Osteoblast (primary cell): ENCODE measurements around the gene SLC9A9. TPM values are rescaled to one million over a fixed set of nuclear protein-coding genes. Genes with fewer than 3 reads are reported as not detected.
"Not testable (repeated sequence)": the region's sequence is repeated elsewhere in the genome, so short reads cannot be mapped to it uniquely, and the experiment has no call there.

Source experiments
- DNase-seq: peaks from one replicate; pipeline ENCODE4 v3.0.0; 2011; ENCODE audit warnings: low spot score, mixed read lengths; ENCODE audit not compliant: insufficient read length; ENCODE audit errors: missing footprints
- H2AFZ ChIP-seq: 2 replicates; pipeline ENCODE4 v1.6.0; 2011; ENCODE audit warnings: mild to moderate bottlenecking, low read length
- H3K27ac ChIP-seq: 2 replicates; pipeline ENCODE4 v1.5.1; 2011; ENCODE audit warnings: mild to moderate bottlenecking, low read depth, low read length, moderate library complexity
- H3K27me3 ChIP-seq: 2 replicates; pipeline ENCODE4 v1.6.0; 2012; ENCODE audit warnings: mild to moderate bottlenecking, control low read depth, inconsistent platforms, low read length, moderate library complexity; ENCODE audit not compliant: insufficient read depth
- H3K36me3 ChIP-seq: 2 replicates; pipeline ENCODE4 v1.5.1; 2011; ENCODE audit warnings: mild to moderate bottlenecking, low read length, control low read depth, moderate library complexity; ENCODE audit not compliant: insufficient read depth
- H3K4me1 ChIP-seq: 2 replicates; pipeline ENCODE4 v1.5.1; 2011; ENCODE audit warnings: mild to moderate bottlenecking, low read length, control low read depth, moderate library complexity; ENCODE audit not compliant: insufficient read depth
- H3K4me2 ChIP-seq: 2 replicates; pipeline ENCODE4 v1.6.0; 2011; ENCODE audit warnings: mild to moderate bottlenecking, low read length; ENCODE audit not compliant: insufficient read depth
- H3K4me3 ChIP-seq: fragments of 200-600 bp; sonication (generic); 3 replicates; pipeline ENCODE4 v1.5.1; 2012; ENCODE audit warnings: mild to moderate bottlenecking, low read length, inconsistent platforms; ENCODE audit not compliant: insufficient read depth
- H3K79me2 ChIP-seq: 2 replicates; pipeline ENCODE4 v1.6.0; 2012; ENCODE audit warnings: mild to moderate bottlenecking, low read length, control low read depth, inconsistent platforms; ENCODE audit not compliant: insufficient read depth
- H3K9me3 ChIP-seq: 2 replicates; pipeline ENCODE4 v1.5.1; 2011; ENCODE audit warnings: low read depth, low read length, control low read depth
- H4K20me1 ChIP-seq: 2 replicates; pipeline ENCODE4 v1.6.0; 2012; ENCODE audit warnings: mild to moderate bottlenecking, low read length, control low read depth; ENCODE audit not compliant: insufficient read depth
- CTCF ChIP-seq: IDR thresholded peaks from 2 replicates; pipeline ENCODE4 v1.5.1; 2011; ENCODE audit warnings: mild to moderate bottlenecking, low read depth, low read length, moderate library complexity; ENCODE audit errors: extremely low read depth
- total RNA-seq: library from RNA; depleted of rRNA; stranded (reverse); fragments of >200 nt; gene quantifications from 2 replicates; pipeline ENCODE4 v1.2.3, GENCODE V29; 2012

The SLC9A9 gene
- total RNA-seq, 1 donor: 6.5 TPM

- no peaks in the 10 kb centered on the region for H3K79me2 ChIP-seq
- no peak overlapping the region for H3K4me2 ChIP-seq
- no peak overlapping the region for H3K27ac ChIP-seq
- no peak for TF ChIP-seq CTCF
- no peaks in the 10 kb centered on the region for H3K36me3 ChIP-seq
- H4K20me1 ChIP-seq: no peaks in the 10 kb centered on the region
- H3K4me3 ChIP-seq: no peak overlapping the region
- no peak for DNase-seq
- no peak overlapping the region for H2AFZ ChIP-seq
- H3K9me3 ChIP-seq: no peaks in the 10 kb centered on the region
- no peaks in the 10 kb centered on the region for H3K4me1 ChIP-seq
- H3K27me3 ChIP-seq: no peaks in the 10 kb centered on the region
Measured at GRCh38 chr3:143883151-143883550, 34.9 kb upstream of the SLC9A9 start.

- Histone ChIP-seq H3K79me2 (no peaks in the 10 kb centered on the region), H3K4me2 (no peak overlapping the region), H3K27me3 (no peaks in the 10 kb centered on the region), H2AFZ (no peak overlapping the region), H3K4me1 (no peaks in the 10 kb centered on the region), H4K20me1 (no peaks in the 10 kb centered on the region), H3K27ac (no peak overlapping the region), H3K9me3 (no peaks in the 10 kb centered on the region), H3K4me3 (no peak overlapping the region), H3K36me3 (no peaks in the 10 kb centered on the region)
- no peak for DNase-seq
- TF ChIP-seq CTCF: no peak
Measured at GRCh38 chr3:143881095-143881494, 32.8 kb upstream of the SLC9A9 start.

GRCh38 chr3:143875546-143875945 is 27.3 kb upstream of the SLC9A9 start:
- H3K9me3 ChIP-seq: no peaks in the 10 kb centered on the region
- DNase-seq: no peak
- no peak overlapping the region for H3K4me2 ChIP-seq

DNA sequence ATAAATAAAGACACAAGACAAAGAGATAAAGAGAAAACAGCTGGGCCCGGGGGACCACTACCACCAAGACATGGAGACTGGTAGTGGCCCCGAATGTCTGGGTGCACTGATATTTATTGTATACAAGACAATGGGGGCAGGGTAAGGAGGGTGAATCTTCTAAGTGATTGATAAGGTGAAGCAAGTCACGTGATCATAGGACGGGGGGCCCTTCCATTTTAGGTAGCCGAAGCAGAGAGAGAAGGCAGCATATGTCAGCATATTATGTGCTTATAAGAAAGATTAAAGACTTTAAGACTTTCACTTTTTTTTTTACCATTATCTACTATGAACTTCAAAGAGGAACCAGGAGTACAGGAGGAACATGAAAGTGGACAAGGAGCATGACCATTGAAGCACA is 25.3 kb upstream of the SLC9A9 start:
- not testable (repeated sequence) for H3K36me3 ChIP-seq, H3K27me3 ChIP-seq, H3K9me3 ChIP-seq, DNase-seq, H3K27ac ChIP-seq, H2AFZ ChIP-seq, H3K4me2 ChIP-seq, H4K20me1 ChIP-seq, H3K79me2 ChIP-seq, H3K4me3 ChIP-seq, H3K4me1 ChIP-seq

More at GRCh38 chr3:143875546-143875945, 27.3 kb upstream of the SLC9A9 start:
- TF ChIP-seq CTCF: no peak
- Histone ChIP-seq H3K27me3 (no peaks in the 10 kb centered on the region), H3K4me1 (no peaks in the 10 kb centered on the region), H3K4me3 (no peak overlapping the region), H3K36me3 (no peaks in the 10 kb centered on the region), H4K20me1 (no peaks in the 10 kb centered on the region), H2AFZ (no peak overlapping the region), H3K27ac (no peak overlapping the region), H3K79me2 (no peaks in the 10 kb centered on the region)
